ENCODE data around the gene TCF3.

- TF ChIP-seq CTCF (IDR thresholded peaks at IDR 0.05; ENCODE audit: insufficient read depth, low read length, poor library complexity, severe bottlenecking) (no peak), EZH2phosphoT487 (conservative IDR thresholded peaks at IDR 0.05; ENCODE audit: low read length) (no peak)
Measured at GRCh38 chr19:1629256-1629808, 23.1 kb downstream of the TCF3 start.
